ENCODE data around the gene CR1. TPM values are rescaled to one million over a fixed set of nuclear protein-coding genes. Genes with fewer than 3 reads are reported as not detected.
"Not testable (repeated sequence)": the region's sequence is repeated elsewhere in the genome, so short reads cannot be mapped to it uniquely, and the experiment has no call there.

Gene CR1
- total RNA-seq, 1 donor from 2014 or later = not detected

DNA sequence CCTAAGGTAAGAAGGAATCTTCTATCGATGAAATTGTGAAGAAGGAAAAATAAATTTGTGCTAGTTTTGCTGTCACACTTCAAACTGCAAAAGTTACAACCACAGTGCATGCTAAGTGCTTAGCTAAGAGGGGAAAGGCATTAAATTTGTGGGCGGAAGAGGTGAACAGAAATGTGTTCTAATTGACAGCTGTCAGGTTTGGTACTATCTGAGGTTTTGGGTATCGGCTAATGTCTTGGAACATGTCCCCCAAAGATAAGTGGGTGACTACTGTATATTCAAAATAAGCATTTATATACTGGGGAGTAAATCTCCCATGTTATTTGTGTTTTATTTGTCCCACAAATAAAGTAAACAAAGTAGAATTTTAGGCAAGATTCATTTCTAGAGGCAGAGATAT, 8.0 kb downstream of the CR1 start:
- DNase-seq (ENCODE audit: low read depth) = no peak

DNA sequence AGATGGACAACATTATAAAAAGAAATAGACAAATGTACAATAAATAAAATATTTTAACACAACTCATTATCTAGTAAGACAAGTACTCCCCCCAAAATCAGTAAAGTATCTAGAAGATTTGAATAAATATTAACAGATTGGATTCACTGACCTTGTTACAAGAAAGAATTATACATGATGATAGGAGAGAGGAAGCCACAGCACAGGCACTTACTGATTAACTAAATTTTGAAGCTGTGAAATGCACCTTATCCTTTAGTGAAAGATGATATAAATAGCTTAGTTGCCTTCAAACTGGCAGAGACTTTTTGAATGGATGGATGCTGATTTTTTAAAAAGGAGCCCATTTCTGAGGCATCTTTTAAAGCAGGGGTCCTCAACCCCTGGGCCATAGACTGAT, 8.5 kb downstream of the CR1 start:
- no peak for DNase-seq (ENCODE audit: low read depth)

DNA sequence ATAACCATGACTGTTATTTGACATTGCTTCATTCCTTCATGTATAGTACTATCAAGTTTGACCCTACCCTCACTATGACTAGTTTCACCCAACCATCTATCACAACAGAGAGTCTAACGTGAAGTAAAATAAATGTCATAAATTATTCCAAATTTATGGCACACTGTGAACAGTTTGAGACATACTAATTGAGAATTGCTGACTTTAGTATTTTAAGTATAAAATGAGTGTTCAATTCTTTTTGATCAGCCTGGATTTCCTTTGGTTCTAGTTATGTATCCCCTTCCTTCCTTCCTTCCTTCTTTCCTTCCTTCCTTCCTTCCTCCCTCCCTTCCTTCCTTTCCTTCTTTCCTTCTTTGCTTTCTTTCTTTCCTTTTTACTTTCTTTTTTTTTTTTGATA, 14.5 kb downstream of the CR1 start:
- no peak for DNase-seq (ENCODE audit: low read depth)

- no peak for DNase-seq (ENCODE audit: low read depth)
These were observed 18.9 kb downstream of the CR1 start for GRCh38 chr1:207514890-207515289.

DNA sequence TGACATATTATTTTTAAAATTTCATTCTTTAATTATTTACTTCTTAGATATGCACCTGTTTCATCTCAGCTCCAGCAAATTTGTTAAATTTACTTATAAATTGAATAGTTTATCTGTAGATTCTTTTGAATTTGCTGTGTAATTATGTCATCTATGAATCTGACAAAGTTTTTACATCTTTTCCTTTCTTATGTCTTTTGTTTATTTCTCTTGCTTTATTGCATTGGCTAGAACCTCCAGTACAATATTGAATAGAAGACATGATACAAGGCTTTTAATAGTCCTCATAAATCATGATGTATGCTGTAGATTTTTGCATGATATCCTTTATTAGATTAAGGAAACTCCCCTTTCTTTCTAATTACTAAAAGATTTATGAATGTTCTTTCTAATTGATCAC, 20.8 kb downstream of the CR1 start:
- DNase-seq (ENCODE audit: low read depth) = no peak

DNA sequence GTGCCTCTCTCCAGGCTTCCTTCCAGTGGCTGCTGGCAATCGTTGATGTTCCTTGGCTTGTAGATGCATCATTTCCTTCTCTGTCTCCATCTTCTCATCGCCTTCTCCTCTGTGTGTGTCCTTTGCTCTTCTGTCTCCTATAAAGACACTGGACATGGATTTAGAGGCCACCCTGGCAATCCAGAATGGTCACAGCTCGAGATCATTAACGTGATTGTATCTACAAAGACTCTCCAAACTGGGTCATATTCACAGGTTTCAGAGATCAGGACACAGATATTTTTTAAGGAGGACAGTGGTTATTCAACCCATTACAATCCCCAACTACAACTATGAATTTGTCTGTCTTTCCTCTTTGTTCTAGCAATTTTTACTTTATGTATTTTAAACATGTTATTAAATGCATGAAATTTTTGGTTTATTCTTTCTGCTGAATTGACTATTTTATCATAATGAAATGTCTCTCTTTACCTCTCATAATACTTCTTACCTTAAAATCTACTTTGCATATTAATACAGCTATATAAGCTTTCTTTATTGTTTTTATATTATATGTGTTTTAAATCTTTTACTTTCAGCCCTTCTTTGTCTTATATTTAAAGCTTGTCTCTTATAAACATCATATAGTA, 22.8 kb downstream of the CR1 start:
- no peak for DNase-seq (ENCODE audit: low read depth)

GRCh38 chr1:207519505-207520399, 23.8 kb downstream of the CR1 start:
- no peak for DNase-seq (ENCODE audit: low read depth)

DNA sequence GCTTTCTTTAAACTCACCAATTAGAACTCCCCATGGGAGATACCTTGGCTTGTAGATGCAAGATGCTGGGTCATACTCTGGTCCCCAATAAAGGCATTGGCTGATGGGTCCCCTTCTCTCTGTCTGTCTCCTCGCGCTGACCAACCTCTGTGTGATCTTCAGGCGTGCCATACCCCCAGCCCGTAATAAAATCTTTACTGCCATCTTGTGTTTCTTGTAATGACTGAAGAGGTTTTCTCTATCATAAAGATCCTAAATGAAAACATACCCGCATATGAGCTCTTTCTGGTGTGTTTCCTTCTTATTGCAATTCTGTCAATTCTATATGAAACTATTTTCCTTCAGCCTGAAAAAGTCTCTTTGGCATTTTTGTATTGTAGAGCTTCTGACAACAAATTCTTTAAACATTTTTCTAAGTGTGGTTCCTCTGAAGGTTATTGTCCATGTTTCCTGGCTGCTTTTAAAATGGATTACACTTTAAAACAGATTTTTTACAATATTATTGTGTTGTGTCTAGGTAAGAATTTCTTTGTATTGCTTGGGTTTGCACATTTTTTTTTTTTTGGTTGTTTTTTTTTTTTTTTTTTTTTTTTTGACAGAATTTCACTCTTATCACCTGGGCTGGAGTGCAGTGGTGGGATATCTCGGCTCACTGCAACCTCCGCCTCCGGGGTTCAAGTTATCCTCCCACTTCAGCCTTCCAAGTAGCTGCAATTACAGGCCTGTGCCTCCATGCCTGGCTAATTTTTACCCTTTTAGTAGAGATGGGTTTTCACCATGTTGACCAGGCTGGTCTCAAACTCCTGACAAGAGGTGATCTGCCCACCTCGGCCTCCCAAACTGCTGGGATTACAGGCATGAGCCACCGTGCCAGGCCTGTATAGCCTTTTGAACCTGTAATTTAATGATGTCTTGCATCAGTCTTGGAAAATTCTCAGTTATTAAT, 24.7 kb downstream of the CR1 start:
- DNase-seq (ENCODE audit: low read depth) = not testable (repeated sequence)

DNA sequence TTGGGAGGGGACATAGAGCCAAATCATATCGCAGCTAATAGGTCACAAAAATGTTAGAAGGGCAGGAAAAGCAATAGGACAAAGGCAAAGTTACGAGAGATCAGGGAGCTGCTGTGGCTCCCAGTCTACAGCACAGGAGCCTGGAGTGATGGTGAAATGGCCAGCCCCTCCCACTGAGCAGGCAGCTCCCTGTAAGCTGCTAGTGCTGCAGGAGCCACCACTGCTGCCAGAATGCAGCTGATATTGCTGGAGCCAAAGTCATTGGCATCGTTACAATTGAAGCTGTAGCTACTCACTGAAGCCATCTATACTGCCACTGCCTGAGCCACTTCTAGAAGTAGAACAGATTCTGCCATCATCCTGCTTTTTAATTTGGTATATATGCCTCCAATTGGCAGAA, 29.3 kb downstream of the CR1 start:
- not testable (repeated sequence) for DNase-seq (ENCODE audit: low read depth)

DNA sequence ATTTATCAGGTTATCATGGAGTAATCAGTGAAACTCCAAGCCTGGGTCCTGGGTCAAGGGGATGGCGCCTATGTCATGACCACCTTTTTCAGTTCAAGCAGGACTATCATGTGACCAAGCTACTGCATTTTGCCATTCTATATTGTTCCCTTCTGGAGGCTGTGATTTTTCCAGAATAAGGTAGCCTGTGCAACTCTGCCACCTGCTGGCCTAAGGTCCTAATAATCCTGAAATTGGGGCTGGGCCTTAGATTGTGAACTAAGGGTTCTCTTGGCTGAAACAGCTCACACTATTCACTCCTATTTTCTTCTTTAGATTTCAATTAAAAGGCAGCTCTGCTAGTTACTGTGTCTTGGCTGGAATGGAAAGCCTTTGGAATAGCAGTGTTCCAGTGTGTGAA, 32.4 kb downstream of the CR1 start:
- not testable (repeated sequence) for DNase-seq (ENCODE audit: low read depth)

DNA sequence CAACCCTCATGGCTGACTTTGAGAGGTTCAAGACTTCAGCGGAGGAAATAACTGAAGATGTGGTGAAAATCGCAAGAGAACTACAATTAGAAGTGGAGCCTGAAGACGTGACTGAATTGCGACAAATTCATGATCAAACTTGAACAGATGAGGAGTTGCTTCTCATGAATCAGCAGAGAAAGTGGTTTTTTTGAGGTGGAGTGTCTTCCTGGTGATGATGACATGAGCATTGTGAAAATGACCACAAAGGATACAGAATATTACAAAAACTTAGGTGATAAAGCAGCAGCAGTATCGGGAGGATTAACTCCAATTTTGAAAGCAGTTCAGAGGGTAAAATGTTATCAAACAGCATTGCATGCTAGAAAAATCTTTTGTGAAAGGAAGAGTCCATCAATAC, 40.3 kb downstream of the CR1 start:
- not testable (repeated sequence) for DNase-seq (ENCODE audit: low read depth)

- not testable (repeated sequence) for DNase-seq (ENCODE audit: low read depth)
These were observed 50.9 kb downstream of the CR1 start for GRCh38 chr1:207546677-207547357.

- not testable (repeated sequence) for DNase-seq (ENCODE audit: low read depth)
These were observed 58.9 kb downstream of the CR1 start for GRCh38 chr1:207554823-207555222.

GRCh38 chr1:207565546-207566468, 69.8 kb downstream of the CR1 start:
- DNase-seq (ENCODE audit: low read depth) = peak; percentile 8

DNA sequence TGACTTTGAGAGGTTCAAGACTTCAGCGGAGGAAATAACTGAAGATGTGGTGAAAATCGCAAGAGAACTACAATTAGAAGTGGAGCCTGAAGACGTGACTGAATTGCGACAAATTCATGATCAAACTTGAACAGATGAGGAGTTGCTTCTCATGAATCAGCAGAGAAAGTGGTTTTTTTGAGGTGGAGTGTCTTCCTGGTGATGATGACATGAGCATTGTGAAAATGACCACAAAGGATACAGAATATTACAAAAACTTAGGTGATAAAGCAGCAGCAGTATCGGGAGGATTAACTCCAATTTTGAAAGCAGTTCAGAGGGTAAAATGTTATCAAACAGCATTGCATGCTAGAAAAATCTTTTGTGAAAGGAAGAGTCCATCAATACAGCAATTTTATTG, 76.0 kb downstream of the CR1 start:
- not testable (repeated sequence) for DNase-seq (ENCODE audit: low read depth)

DNA sequence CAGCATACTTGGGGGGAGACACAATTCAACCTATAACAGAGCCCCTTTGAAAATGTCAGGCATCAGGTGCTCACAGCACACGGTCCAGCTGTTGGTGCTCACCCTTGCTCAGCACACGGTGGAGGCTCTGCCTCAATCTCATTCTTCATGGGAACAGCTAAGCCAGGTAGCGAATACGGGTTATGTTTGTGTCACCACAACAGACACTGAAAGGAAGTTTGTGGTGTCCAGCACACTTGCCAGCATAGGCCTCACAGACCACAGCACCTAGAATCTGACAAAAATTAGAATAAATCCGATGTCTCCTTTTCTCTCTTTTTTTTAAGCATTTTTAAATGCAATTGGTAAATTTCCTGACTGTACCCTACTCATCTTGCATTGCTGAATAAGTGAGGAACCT, 77.1 kb downstream of the CR1 start:
- not testable (repeated sequence) for DNase-seq (ENCODE audit: low read depth)

DNA sequence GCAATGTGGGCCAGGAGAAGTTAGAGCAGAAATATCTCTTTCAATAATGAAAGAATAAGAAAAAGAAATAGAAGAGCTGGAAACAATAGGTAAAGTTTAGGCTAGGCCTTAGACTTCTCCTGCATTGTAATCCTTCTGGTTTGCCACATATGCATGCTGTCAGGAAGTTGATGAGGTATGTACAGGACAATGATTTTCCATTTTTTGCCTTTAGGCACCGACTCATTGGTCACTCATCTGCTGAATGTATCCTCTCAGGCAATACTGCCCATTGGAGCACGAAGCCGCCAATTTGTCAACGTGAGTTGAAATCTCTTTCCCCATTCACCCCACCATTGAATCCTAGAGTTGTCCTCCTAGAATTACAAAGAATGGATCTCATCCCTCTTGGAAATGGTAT, 79.4 kb downstream of the CR1 start:
- not testable (repeated sequence) for DNase-seq (ENCODE audit: low read depth)

DNA sequence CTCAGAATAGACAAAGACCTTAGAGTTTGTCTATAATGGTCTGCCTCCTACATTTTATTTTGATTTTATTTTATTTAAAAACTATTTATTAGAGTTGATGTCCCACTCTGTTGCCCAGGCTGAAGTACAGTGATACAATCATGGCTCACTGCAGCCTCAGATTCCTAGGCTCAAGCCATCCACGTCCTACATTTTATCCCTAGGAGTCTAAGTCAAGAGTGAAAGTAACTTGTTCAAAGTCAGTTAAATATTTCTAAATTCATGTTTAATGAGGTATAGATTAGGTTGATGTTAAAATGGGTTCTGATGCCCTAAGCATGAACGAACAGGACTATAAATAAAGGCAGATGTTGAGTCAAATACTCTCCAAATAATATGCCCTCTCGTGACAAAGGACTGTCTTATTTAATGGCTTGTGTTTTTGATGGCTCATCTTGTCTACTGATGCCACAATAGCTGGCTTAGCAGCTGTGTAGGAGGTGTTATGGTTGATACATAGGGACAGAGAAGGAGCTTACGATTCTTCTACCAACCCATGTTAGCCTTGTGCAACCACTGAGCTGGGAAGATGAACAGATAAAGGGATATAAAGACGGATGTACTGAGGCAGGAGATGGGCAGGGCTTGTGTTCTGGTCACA, 83.0 kb downstream of the CR1 start:
- no peak for DNase-seq (ENCODE audit: low read depth)

DNA sequence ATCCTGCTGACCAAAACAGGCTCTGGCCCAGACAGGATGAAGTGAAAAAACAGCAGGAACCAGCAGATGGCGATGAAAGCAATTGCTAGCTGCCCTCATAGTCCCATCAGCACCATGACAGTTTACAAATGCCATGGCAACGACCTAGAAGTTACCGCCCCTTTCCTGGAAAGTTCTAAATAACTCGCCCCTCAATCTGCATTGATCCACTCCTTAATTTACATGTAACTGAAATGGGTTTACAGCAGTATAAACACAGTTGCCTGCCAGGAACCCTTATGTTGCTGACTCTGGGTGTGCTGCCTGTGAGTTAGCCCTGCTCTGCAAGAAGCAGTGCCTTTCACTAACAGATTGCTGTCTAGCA, 83.5 kb downstream of the CR1 start:
- peak; percentile 57 for DNase-seq (ENCODE audit: low read depth)
